ENCODE data around the gene OR6J1. TPM values are rescaled to one million over a fixed set of nuclear protein-coding genes. Genes with fewer than 3 reads are reported as not detected.
A peak's percentile ranks its signal among the peaks of the same experiment; 100 is the strongest.

Gene OR6J1
- total and polyA plus RNA-seq, 8 donors: not detected

DNA sequence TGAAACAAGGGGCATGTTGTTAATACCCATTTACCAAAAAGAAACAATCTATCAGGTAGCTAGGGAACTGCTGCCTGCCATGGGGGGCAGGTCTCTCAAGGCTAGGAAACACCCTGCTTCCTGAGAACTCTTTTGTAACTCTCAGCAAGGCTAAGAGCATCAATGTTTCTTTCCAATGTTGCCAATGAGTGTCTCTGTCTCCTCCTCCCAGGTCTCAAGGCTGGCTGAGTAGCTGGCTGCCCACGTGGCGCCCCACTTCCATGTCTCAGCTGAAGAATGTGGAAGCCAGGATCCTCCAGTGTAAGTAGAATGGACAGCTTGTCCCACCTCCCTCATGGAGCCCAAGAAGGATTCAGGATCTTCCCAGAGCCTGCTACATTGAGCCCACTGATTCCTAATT, 42.7 kb downstream of the OR6J1 start:
- no peak for DNase-seq
- TF ChIP-seq POLR2A (IDR thresholded peaks at IDR 0.05): no peak
- TF ChIP-seq, protein P1, sequence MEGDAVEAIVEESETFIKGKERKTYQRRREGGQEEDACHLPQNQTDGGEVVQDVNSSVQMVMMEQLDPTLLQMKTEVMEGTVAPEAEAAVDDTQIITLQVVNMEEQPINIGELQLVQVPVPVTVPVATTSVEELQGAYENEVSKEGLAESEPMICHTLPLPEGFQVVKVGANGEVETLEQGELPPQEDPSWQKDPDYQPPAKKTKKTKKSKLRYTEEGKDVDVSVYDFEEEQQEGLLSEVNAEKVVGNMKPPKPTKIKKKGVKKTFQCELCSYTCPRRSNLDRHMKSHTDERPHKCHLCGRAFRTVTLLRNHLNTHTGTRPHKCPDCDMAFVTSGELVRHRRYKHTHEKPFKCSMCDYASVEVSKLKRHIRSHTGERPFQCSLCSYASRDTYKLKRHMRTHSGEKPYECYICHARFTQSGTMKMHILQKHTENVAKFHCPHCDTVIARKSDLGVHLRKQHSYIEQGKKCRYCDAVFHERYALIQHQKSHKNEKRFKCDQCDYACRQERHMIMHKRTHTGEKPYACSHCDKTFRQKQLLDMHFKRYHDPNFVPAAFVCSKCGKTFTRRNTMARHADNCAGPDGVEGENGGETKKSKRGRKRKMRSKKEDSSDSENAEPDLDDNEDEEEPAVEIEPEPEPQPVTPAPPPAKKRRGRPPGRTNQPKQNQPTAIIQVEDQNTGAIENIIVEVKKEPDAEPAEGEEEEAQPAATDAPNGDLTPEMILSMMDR (IDR thresholded peaks at IDR 0.05): no peak
- no peak for TF ChIP-seq POLR2AphosphoS5 (IDR thresholded peaks at IDR 0.05)
- TF ChIP-seq EP300 (IDR thresholded peaks at IDR 0.05): no peak
- 71 to 96% (median 92%) methylated on average over 2 of the region's 2 CpGs for WGBS, 5 donors
- Histone ChIP-seq H3K27ac (no peak overlapping the region), H3K9me3 (no peaks in the 10 kb centered on the region), H3K27me3 (no peaks in the 10 kb centered on the region), H3K36me3 (peaks cover 51 to 53% (median 51%) of the 10 kb centered on the region in 4 donors), H3K4me3 (no peak overlapping the region), H3K4me1 (peaks cover 21 to 32% (median 27%) of the 10 kb centered on the region in 4 donors)
- intact Hi-C loops (cut with DNase I; ENCODE audit: low total_unique reads): no loop called here

DNA sequence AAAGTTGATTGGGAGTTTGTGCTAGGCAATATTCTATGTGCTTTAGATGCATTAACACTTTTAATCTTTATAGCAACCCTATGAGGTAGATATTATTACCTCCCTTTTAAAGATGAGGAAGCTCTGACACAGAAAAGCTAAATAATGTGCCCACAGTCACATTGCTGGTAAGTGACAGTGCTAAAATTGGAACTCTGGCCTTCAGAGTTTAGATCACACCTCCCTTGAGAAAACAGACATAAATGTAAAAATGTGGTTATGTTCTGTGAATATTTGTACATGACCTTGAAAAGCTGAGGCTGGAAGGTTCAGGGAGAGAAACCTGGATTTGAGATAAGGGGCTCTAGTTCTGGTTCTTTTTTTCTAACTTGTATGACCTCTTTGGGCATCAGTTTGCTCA, 44.1 kb downstream of the OR6J1 start:
- no peak for TF ChIP-seq POLR2A (IDR thresholded peaks at IDR 0.05)
- no peak for TF ChIP-seq POLR2AphosphoS5 (IDR thresholded peaks at IDR 0.05)
- TF ChIP-seq EP300 (IDR thresholded peaks at IDR 0.05): no peak
- TF ChIP-seq, protein P1 (IDR thresholded peaks at IDR 0.05): no peak

DNA sequence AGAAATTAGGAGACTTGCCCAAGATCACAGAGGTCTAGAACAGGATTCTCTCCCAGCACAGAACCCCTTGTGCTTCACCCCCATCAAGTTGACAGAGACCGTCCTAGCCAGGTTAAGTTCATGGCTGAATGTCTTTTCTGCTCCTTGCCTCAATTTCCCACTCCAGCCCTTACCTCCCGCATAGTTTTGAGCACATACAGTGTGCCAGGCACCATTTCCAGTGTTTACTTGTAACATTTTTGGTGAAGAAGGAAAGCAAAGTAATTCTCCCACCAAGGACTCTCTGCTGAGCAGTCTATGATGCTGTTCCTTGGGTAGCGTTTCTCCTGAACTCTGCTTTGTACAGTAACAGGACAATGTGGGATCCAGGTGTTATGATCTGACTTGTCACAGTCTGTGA, 44.8 kb downstream of the OR6J1 start:
- 59 to 79% (median 72%) methylated on average over 3 of the region's 3 CpGs for WGBS, 5 donors
- Histone ChIP-seq H3K27ac (peak overlapping the region in 4 of 5 donors; percentile 89 to 95 (median 91)), H3K4me3 (peak overlapping the region; percentile 68 to 85 (median 71)), H3K27me3 (no peaks in the 10 kb centered on the region), H3K9me3 (no peaks in the 10 kb centered on the region), H3K36me3 (peaks cover 29 to 31% (median 30%) of the 10 kb centered on the region in 4 donors), H3K4me1 (peaks cover 21 to 32% (median 27%) of the 10 kb centered on the region in 4 donors)
- intact Hi-C loops (cut with DNase I; ENCODE audit: low total_unique reads): no loop called here
- TF ChIP-seq EP300 (IDR thresholded peaks at IDR 0.05) (no peak), POLR2AphosphoS5 (IDR thresholded peaks at IDR 0.05) (no peak), POLR2A (IDR thresholded peaks at IDR 0.05) (no peak)
- TF ChIP-seq, protein P1 (IDR thresholded peaks at IDR 0.05): no peak
- no peak for DNase-seq

More for the DNA sequence above, 44.1 kb downstream of the OR6J1 start:
- DNase-seq: no peak
- intact Hi-C loops (cut with DNase I; ENCODE audit: low total_unique reads): no loop called here
- Histone ChIP-seq H3K36me3 (peaks cover 36 to 38% (median 37%) of the 10 kb centered on the region in 4 donors), H3K27ac (peak overlapping the region in 1 of 5 donors; percentile 89), H3K4me1 (peaks cover 21 to 32% (median 27%) of the 10 kb centered on the region in 4 donors), H3K4me3 (peak overlapping the region in 1 of 4 donors; percentile 85), H3K27me3 (no peaks in the 10 kb centered on the region), H3K9me3 (no peaks in the 10 kb centered on the region)

DNA sequence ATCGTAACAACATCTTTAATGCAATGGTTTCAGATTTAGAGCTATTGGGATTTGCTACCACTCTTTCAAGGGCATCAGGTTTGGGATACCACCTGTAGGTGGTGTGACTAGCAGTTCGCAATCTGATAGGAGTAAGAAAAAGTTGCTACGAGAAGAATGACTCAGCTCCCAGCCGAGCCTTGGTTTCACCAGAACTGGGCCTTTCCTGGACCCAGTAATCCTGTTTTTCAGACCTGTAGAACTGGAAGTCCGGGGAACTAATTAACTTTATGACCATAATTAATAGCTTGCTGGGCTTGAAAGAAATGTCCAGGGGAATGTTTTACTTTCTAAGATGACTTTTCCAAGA, 45.3 kb downstream of the OR6J1 start:
- TF ChIP-seq POLR2A (IDR thresholded peaks at IDR 0.05) (no peak), POLR2AphosphoS5 (IDR thresholded peaks at IDR 0.05) (peak in 2 of 3 donors; percentile 39 to 69), EP300 (IDR thresholded peaks at IDR 0.05) (no peak)
- TF ChIP-seq, protein P1 (IDR thresholded peaks at IDR 0.05): peak in 3 of 7 experiments; percentile 5 to 23 (median 7)
- 1 to 5% (median 3%) methylated on average over 5 of the region's 5 CpGs for WGBS, 5 donors
- Histone ChIP-seq H3K27ac (peak overlapping the region; percentile 83 to 95 (median 90)), H3K27me3 (no peaks in the 10 kb centered on the region), H3K9me3 (no peaks in the 10 kb centered on the region), H3K4me1 (peaks cover 21 to 32% (median 27%) of the 10 kb centered on the region in 4 donors), H3K4me3 (peak overlapping the region; percentile 68 to 85 (median 71)), H3K36me3 (peaks cover 25 to 27% (median 26%) of the 10 kb centered on the region in 4 donors)
- intact Hi-C loops (cut with DNase I; ENCODE audit: low total_unique reads): no loop called here
- peak; percentile 64 to 86 for DNase-seq
